HG03045 (cell line): ENCODE measurements around the gene LRP8.
"Not testable (repeated sequence)": the region's sequence is repeated elsewhere in the genome, so short reads cannot be mapped to it uniquely, and the experiment has no call there.

Experiments used
- ATAC-seq: cut with Tn5 transposase; IDR thresholded peaks from one replicate; pipeline ENCODE4 v1.9.1; 2021; ENCODE audit warnings: mild to moderate bottlenecking, moderate library complexity; ENCODE audit not compliant: unreplicated experiment

Gene LRP8

GRCh38 chr1:53220962-53221286 lies 106.9 kb downstream of the LRP8 start:
- ATAC-seq, result no peak

DNA sequence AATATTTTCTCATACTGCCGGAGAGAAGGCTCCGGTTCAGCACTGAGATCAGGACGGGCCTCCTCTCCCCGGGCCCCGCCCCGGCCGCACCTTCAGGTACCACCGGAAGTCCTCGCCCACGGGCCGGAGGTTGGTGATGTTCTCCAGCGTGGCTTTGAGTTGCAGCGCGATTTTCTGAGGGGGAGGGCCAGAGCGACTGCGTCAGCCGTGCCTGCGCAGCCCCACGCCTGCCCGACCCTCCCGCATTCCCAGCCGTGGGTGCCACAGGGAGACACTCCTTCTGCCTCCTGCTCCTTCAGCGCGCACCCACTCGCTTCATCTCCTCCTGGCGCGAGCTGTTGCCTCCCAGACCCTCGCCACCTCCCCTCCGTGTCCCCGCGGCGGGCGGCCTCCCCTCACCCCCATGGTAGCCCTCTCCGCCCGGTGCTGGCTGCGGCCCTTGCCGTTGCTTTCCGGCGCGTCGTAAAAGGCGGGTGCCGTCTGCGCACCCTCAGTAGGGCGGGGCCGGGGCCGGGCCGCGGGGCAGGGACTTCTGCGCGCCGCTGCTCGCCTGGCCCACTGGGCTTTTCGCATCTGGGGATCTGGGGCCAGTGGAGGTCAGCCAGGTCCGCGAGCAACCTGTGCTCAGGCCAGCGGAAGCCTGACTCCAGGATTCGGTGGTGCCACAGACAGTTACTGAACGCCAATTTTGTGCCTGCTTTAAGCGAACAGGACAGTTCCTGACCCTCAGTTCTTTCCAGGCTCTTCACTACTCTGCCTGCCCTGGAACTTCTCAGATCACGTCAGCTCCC lies 107.5 kb downstream of the LRP8 start, which contains the start of gene CZIB:
CZIB (minus strand) TSS at position 464 of the 791 bp plus-strand sequence; CDS start at position 405, 59 bp downstream.
- peak; percentile 93 for ATAC-seq

DNA sequence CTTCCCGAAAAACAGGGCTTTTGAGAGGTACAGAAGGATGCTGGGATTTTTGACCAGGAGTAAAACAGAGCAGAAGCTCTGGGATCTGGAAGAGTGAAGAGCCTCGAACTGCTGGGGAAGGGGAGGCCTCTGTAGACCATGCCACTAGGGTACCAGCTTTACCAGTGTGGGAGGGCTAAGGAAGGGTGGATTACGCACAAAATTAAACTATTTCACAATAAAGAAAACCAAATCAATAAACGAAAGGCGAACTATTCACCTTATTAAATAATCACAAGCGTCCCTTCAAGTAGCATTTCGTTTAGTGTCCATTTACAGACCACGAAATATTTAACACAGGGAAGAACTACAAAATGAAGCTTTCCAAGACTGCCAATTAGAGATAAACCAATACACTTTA lies 108.2 kb downstream of the LRP8 start:
- ATAC-seq, result no peak

- no peak for ATAC-seq
Observed at GRCh38 chr1:53218201-53218600, 109.7 kb downstream of the LRP8 start.

GRCh38 chr1:53214376-53214940 lies 113.4 kb downstream of the LRP8 start:
- no peak for ATAC-seq

DNA sequence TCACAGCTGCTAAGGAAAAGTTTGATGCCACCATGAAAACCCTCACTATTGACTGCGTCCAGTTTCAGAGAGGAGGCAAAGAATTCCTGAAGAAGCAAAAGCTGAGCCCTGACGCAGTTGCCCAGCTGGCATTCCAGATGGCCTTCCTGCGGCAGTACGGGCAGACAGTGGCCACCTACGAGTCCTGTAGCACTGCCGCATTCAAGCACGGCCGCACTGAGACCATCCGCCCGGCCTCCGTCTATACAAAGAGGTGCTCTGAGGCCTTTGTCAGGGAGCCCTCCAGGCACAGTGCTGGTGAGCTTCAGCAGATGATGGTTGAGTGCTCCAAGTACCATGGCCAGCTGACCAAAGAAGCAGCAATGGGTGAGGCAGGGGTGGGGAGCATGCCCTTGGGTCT lies 116.9 kb downstream of the LRP8 start:
- no peak for ATAC-seq

GRCh38 chr1:53210352-53210751 lies 117.5 kb downstream of the LRP8 start:
- ATAC-seq, result no peak

GRCh38 chr1:53207726-53208125 lies 120.1 kb downstream of the LRP8 start:
- no peak for ATAC-seq

- no peak for ATAC-seq
Observed at GRCh38 chr1:53206735-53207379, 121.0 kb downstream of the LRP8 start.

GRCh38 chr1:53206083-53206685 lies 121.7 kb downstream of the LRP8 start:
- not testable (repeated sequence) for ATAC-seq

DNA sequence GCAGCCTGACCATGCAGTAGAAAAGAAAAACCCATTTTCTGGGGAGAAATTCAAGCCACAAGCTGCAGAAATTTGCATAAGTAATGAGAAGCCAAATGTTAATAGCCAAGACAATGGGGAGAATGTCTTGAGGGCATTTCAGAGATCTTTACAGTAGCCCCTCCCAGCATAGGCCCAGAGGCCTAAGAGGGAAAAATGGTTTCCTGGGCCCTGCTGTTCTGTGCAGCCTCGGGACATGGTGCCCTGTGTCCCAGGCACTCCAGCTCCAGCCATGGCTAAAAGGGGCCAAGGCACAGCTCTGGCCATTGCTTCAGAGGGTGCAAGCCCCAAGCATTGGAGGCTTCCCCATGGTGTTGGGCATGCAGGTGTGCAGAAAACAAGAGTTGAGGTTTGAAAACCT lies 122.4 kb downstream of the LRP8 start:
- not testable (repeated sequence) for ATAC-seq

- ATAC-seq, result no peak
Observed at GRCh38 chr1:53203466-53203865, 124.4 kb downstream of the LRP8 start.

DNA sequence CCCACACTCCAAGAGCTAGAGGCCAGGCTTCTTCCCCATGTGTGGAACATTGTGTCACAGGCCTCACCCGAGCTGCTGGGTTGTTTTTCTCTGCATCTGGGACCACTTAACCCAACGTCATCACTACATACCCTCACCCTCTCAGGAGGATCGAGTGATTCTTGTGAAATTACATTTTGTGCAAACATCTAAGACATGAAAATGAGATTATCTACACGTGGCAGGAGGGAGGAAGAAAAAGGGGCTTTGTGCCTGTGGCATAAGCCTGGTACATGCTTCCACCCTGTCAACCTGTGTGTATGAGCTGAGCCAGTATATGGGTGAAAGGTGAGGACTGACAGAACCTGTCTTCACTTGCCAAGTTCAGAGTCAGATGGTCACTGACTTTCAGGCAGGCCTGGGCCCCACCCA lies 129.6 kb downstream of the LRP8 start:
- ATAC-seq, result no peak

GRCh38 chr1:53197291-53198200 lies 130.3 kb downstream of the LRP8 start:
- no peak for ATAC-seq

GRCh38 chr1:53196485-53197290 lies 131.2 kb downstream of the LRP8 start, which contains the start of gene CPT2:
Gene CPT2 (plus strand): TSS chr1:53196824. CDS start chr1:53196944, 120 bp downstream.
- peak; percentile 99 for ATAC-seq

DNA sequence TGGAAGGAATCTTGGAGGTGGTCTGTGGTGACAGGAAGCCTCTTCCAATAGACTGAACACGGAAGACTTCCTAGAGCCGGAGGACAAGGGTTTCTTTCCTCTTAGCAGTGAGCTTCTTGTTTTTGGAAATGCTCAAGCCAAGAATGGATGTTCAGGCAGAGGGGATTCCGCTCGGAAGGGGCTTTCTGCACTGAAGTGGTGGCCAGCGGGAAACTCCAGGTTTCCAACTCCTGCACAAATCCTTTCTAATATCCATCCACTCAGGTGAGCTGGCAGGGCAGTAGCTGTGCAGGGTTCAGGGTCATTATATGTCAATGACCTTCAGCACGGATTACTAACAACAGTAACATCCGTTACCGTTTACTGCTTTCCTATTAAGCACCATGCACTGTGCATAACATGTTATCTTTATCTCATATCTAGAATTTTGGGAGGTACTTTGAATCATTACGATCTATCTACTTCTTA lies 131.8 kb downstream of the LRP8 start:
- peak; percentile 6 for ATAC-seq

GRCh38 chr1:53195246-53196016 lies 132.4 kb downstream of the LRP8 start:
- ATAC-seq, result no peak
